Measurements from ENCODE around the gene FZD10. TPM values are rescaled to one million over a fixed set of nuclear protein-coding genes. Genes with fewer than 3 reads are reported as not detected.

FZD10 gene
- total RNA-seq, 1 experiment from 2014 or later, result not detected

DNA sequence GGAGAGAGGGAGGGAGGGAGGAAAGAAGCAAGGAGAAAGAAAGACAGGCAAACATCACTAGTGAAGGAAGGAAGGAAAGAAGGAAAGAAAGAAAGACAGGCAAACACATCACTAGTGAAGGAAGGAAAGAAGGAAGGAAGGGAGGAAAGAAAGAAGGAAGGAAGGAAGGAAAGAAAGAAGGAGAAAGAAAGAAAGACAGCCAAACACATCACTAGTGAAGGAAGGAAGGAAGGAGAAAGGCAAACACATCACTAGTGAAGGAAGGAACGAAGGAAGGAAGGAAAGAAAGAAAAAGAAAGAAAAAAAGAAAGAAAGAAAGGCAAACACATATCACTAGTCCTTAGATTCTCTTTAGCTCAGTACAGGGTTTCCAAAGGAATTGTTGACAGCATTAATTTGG is 5.3 kb downstream of the FZD10 start:
- TF ChIP-seq SIN3A (IDR thresholded peaks at IDR 0.05; ENCODE audit: borderline replicate concordance, insufficient read depth, low read depth, low read length), result no peak
- TF ChIP-seq REST (IDR thresholded peaks at IDR 0.05; ENCODE audit: insufficient read depth in 1 of 2, low read depth in 2 of 2, low read length in 1 of 2), result no peak
- TF ChIP-seq POLR2AphosphoS5 (IDR thresholded peaks at IDR 0.05; ENCODE audit: low read depth, low read length), result no peak
- H3K4me1 ChIP-seq (ENCODE audit: control insufficient read depth, insufficient read depth, low read length), result no peaks in the 10 kb centered on the region
- intact Hi-C loops (cut with micrococcal nuclease; ENCODE audit: unreplicated experiment) (no loop called here), in situ Hi-C loops (cut with HindIII; ENCODE audit: low pct_unique_long_range_greater_than_20kb, low sequenced_read_pairs) (no loop called here)
- no peak overlapping the region for H3K4me3 ChIP-seq (ENCODE audit: low read depth in 2 of 2, low read length in 2 of 2)
- CTCF ChIA-PET, result no interaction called here
- no peaks in the 10 kb centered on the region for H3K36me3 ChIP-seq (ENCODE audit: control insufficient read depth, insufficient read depth, low read length)
- BruUV-seq (replicated peaks), result no TSS peak
- H3K27me3 ChIP-seq (ENCODE audit: control insufficient read depth, insufficient read depth, low read length), result peaks cover 2% of the 10 kb centered on the region
- ATAC-seq (no peak), DNase-seq (ENCODE audit: low read depth, low spot score) (no peak)
- H3K9me3 ChIP-seq (ENCODE audit: control insufficient read depth, insufficient read depth, low read depth, low read length), result no peaks in the 10 kb centered on the region
- no peak overlapping the region for H3K27ac ChIP-seq (ENCODE audit: low read length)
- POLR2A ChIA-PET, result no interaction called here

- ATAC-seq, result no peak
- ChIA-PET CTCF (interaction anchor here (0.6 kb wide), 1 partner anchor 52 kb away, joined by 7 read pairs; no protein-coding TSS in a partner anchor), POLR2A (no interaction called here)
- Histone ChIP-seq H3K4me3 (ENCODE audit: low read depth in 2 of 2, low read length in 2 of 2) (no peak overlapping the region), H3K36me3 (ENCODE audit: control insufficient read depth, insufficient read depth, low read length) (no peaks in the 10 kb centered on the region), H3K9me3 (ENCODE audit: control insufficient read depth, insufficient read depth, low read depth, low read length) (no peaks in the 10 kb centered on the region), H3K27me3 (ENCODE audit: control insufficient read depth, insufficient read depth, low read length) (peaks cover 5% of the 10 kb centered on the region), H3K4me1 (ENCODE audit: control insufficient read depth, insufficient read depth, low read length) (no peaks in the 10 kb centered on the region), H3K27ac (ENCODE audit: low read length) (no peak overlapping the region)
- intact Hi-C loops (cut with micrococcal nuclease; ENCODE audit: unreplicated experiment) (no loop called here), in situ Hi-C loops (cut with HindIII; ENCODE audit: low pct_unique_long_range_greater_than_20kb, low sequenced_read_pairs) (no loop called here)
- no peak for DNase-seq (ENCODE audit: low read depth, low spot score)
- no TSS peak for BruUV-seq (replicated peaks)
- TF ChIP-seq SIN3A (IDR thresholded peaks at IDR 0.05; ENCODE audit: borderline replicate concordance, insufficient read depth, low read depth, low read length), result no peak
- TF ChIP-seq REST (IDR thresholded peaks at IDR 0.05; ENCODE audit: insufficient read depth in 1 of 2, low read depth in 2 of 2, low read length in 1 of 2), result no peak
- TF ChIP-seq TCF7L2 (IDR thresholded peaks at IDR 0.05; ENCODE audit: low read depth, low read length), result no peak
- TF ChIP-seq, protein P1, sequence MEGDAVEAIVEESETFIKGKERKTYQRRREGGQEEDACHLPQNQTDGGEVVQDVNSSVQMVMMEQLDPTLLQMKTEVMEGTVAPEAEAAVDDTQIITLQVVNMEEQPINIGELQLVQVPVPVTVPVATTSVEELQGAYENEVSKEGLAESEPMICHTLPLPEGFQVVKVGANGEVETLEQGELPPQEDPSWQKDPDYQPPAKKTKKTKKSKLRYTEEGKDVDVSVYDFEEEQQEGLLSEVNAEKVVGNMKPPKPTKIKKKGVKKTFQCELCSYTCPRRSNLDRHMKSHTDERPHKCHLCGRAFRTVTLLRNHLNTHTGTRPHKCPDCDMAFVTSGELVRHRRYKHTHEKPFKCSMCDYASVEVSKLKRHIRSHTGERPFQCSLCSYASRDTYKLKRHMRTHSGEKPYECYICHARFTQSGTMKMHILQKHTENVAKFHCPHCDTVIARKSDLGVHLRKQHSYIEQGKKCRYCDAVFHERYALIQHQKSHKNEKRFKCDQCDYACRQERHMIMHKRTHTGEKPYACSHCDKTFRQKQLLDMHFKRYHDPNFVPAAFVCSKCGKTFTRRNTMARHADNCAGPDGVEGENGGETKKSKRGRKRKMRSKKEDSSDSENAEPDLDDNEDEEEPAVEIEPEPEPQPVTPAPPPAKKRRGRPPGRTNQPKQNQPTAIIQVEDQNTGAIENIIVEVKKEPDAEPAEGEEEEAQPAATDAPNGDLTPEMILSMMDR (IDR thresholded peaks at IDR 0.05), result no peak
- TF ChIP-seq POLR2AphosphoS5 (IDR thresholded peaks at IDR 0.05; ENCODE audit: low read depth, low read length), result no peak
Observed at GRCh38 chr12:130169256-130169655, 7.0 kb downstream of the FZD10 start.
